Suppressor macrophage (primary cell): ENCODE results near the gene P2RX6.

ENCODE experiments used
- DNase-seq, 4 experiments: peaks; one replicate each; pipeline ENCODE4 v3.0.0-alpha.2; 2020 to 2022

Gene P2RX6

DNA sequence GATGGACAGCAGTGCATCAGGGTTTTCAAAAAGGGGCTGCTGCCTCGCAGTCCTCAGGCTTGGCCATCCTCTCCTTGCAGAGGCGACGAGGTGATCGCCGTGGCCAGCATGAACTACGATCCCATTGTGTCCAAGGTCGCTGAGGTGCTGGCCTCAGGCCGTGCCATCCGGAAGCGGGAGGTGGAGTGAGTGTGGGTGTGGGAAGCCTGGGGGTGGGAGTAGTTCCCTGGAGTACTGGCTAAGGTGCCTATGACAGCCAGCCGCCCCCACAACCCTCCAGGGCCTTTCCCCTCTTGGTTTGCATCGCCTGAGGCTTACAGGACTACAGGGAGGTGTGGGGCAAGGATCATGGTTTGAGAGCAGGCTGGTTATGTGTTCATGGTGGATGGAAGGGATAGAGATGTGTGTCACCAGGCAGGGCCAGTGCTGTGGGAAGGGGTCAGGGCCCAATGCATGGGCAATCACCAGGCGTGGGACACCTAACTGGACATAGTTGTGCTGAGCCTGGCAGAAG is 35.0 kb upstream of the P2RX6 start:
- peak; percentile 31 to 68 (median 46) for DNase-seq

DNA sequence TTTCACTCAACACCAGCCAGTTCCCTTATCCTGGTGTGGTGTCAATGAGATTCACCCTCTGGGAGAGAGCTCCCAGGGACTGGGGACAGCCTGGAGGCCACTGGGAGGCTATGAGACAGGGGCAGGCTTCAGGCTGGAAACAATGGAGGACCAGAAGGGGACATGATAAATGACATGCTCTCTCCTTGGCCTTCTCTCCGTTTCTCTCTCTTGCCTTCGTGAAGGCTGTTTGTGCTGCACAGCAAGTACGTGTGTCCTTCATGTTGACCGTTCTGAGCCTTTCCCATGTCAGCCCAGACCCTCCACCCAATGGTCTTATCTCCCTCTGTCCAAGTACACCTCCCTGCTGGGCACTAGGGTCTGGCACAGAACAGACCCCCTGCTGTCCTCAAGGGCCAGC is 34.4 kb upstream of the P2RX6 start:
- no peak for DNase-seq

DNA sequence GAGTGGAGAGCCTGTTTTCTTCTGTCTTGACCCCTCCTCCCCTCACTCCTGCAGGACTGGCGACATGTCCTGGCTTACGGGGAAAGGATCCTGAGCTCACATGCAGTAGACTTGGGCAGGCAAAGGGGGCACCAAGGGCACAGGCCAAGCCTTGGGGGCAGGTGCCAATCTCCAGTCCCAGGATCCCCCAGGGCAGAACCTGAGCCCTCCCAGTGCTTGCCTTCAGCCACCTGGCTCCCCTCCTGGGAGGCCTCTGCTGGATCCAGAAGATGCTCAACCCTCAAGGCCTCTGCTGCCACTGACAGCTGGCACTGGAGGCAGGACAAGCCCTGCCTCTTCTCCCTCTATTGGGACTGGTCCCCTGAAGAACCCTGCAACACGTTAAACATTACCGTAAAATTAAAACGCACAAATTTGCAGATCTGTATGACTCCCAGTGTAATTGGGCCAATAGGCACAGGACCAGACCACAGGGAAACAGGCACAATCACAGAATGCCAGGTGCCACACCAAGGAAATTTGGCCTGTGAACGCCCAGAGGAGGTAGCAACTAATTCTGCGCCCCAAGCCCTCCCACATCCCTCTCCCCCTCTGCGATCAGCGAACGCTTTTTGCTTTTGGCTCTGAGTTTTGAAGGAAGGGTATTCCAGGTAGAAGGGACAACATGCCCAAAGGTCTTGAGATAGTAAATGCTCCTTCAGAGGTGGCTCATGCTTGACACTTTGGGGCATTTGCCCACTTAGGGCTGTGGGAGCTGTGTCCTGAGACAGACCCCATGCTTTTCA is 33.8 kb upstream of the P2RX6 start:
- no peak for DNase-seq

DNA sequence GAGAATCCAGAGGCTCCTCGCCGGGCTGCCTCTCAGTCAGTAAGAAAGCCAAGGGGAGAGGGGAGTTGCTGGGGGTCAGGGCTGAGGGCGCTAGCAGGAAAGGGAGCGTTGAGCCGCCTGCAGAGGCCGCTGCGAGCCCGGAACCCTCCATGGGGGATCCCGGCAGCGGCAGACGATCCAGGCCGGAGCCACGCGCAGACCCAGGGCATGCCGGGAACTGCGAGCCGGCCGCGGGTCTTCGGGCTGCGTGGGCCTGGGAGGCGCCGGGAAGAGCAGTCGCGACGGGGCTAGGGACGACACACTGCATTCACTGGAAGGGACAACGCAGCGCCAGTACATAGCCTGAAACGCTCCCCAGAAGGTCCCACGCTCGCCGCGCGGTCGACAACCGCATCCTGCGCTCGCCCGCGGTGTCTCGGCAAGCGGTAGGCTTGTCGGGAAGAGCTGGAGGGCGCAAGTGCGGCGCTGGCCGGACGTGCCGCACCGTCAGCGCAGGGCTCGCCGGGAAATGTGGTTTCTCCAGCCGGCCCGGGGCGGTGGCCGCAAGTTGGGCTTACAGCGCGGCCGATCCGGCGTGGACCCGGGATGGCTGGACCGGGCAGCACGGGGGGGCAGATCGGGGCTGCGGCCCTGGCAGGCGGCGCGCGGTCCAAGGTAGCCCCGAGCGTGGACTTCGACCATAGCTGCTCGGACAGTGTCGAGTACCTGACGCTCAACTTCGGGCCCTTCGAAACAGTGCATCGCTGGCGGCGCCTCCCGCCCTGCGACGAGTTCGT is 33.0 kb upstream of the P2RX6 start, which contains the start of gene LZTR1:
Gene LZTR1, plus strand, starts transcription at position 511 of the 776 bp plus-strand sequence. Its CDS starts 75 bp downstream, at position 586.
- DNase-seq: peak; percentile 86 to 94 (median 90)

DNA sequence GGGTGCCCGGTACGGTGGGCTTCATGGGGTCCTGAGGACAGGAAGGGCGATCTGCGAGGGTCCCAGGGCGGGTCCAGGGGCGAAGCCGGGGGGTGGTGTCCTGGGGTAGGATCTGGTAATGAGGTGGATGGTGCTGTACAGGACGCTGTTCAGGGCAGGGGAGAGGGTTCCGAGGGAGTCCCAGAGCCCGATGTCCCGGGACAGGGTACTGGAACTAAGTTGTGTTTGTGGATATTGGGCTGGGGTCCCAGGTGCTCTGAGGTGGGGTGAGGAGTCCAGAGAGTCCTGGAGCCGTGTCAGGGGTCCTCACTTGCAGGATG is 32.4 kb upstream of the P2RX6 start:
- DNase-seq: no peak

DNA sequence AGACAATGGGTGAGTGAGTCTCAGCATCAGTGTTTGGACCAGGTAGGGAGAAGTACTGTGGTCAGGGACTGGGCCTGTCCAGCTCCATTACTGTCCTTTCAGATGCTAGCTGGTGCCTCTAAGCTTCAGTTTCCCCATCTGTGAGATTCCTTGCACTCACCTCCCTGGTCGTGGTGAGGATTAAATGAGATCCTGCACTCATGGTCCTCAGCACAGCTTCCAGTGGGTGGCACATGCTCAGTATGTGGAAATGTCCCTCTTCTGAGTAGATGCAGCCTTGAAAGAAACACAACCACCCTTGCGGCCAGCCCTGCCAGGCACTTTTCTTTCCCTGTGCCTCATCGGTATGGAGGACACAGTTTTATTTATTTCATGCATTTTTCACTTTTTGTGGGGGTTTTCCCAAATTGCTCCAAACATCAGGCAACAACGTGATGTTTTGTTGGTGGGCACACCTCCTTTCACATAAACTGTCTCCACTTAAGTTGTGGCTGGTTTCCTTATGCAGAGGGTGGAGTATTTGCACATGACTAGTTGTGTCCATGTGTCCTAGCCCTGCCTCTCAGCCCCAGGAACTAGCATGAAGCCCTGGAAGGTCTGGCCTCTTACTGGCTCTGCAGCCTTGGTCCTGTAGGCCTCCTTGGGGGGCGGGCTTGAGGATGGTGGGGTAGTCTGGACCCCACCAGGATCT is 31.7 kb upstream of the P2RX6 start:
- no peak for DNase-seq

DNA sequence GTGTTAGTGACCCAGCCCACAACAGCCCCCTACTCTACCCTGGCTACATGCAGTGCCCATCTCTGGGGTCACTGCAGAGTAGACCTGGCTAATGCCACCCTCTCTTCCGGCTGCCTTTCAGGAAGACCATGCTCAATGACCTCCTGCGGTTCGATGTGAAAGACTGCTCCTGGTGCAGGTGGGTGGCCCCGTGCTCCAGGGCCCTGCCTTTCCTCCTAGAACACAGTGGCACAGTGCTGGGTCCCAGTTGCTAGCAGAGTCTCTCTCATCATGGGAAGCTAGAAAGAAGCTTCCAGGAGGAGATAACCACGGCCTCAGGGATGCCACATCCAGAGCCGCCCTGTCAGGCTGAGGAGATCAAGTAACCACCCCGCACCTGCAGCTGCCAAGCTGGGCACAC is 29.2 kb upstream of the P2RX6 start:
- DNase-seq: no peak

DNA sequence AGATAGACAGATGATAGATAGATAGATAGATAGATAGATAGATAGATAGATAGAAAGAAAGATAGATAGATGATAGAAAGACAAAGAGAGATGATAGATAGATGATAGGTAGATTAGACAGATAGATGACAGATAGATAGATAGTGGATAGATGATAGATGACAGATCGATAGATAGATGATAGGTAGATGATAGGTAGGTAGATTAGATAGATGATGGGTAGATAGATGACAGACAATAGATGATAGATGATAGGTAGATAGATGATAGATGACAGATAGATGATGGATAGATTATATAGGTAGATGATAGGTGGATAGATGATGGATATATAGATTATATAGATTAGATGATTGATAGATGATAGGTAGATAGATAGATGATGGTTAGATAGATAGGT is 28.6 kb upstream of the P2RX6 start:
- DNase-seq: no peak

DNA sequence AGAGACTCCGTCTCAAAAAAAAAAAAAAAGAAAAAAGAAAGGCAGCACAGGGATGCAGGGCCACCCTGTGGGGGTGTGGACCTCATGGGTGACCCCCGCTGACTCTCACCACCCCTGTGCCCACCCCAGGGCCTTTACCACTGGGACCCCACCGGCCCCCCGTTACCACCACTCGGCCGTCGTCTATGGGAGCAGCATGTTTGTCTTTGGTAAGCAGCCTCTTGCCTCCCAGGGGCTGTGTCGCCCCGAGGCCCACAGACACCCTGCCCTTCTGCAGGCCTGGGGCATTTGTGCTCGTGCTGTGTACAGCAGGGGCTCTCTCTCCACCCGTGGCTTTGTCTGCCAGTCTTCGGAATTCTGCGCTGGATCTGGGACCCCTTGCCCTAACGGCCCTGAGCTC is 27.6 kb upstream of the P2RX6 start:
- no peak for DNase-seq

DNA sequence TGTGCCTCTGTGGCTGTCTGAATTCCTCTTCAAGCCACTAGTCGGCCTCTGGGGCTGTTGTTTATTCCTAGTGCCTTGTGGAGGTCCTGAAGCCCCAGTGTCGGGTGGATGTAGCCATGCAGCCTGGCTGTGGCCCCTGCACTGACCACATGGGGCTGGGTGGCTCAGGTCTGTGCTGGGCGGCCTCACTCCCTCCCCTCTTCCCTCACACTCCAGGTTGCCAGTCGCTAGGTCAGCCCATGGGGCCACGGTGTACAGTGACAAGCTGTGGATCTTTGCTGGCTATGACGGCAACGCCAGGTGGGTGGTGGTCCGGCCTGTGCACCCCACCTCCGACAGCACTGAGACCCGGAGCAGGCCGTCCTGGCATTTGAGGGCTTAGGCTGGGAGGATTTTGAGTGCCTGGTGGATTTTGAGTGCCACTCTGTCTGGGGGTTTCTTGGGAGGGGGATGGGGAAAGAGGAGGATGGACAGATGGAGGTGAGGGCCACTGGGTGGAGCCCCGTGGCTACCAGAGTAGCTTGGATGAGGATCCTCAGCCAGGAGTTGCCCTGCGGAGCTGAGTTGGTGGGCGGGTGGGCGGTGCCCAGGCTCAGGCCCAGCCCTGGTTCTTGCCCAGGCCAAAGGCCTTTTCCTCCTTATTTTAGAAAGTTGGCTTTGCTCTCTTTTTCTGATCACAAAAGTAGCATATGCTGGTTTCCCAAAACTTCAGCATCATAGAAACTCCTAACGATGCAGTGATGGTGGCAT is 26.2 kb upstream of the P2RX6 start:
- DNase-seq: no peak

DNA sequence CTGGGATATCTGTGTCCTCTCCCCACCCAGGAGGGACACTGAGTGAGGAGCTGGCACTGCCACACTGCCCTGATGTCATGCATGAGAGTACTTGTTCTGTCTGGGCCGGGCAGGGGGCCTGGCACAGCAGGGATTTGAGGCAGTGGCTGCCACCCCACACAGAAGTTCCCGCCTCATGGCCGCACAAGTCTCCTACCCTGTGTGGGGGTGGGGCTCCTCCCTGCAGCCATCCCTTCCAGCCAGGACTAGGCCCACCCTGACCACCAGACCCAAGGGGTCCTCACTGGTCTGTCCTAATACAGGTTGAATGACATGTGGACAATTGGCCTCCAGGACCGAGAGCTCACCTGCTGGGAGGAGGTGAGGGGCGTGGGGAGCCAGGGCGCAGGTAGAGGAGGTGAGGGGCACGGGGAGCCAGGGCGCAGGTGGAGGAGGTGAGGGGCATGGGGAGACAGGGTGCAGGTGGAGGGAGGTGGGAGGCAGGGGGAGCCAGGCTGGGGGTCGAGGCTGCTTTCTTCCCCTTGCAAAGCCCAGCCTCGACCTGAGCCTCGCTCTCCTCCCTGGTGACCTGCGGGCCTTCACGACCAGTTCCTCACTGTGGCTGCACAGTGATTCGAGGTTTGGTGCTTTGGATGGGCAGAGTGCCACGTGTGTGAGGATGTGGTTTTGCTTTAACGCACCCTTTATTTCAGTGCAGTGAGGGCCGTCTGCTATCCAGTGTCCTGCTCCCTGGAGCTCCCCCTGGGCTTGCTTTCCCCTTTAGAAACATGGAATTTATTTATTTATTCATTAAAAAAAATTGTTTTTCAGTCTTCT is 25.4 kb upstream of the P2RX6 start:
- no peak for DNase-seq

DNA sequence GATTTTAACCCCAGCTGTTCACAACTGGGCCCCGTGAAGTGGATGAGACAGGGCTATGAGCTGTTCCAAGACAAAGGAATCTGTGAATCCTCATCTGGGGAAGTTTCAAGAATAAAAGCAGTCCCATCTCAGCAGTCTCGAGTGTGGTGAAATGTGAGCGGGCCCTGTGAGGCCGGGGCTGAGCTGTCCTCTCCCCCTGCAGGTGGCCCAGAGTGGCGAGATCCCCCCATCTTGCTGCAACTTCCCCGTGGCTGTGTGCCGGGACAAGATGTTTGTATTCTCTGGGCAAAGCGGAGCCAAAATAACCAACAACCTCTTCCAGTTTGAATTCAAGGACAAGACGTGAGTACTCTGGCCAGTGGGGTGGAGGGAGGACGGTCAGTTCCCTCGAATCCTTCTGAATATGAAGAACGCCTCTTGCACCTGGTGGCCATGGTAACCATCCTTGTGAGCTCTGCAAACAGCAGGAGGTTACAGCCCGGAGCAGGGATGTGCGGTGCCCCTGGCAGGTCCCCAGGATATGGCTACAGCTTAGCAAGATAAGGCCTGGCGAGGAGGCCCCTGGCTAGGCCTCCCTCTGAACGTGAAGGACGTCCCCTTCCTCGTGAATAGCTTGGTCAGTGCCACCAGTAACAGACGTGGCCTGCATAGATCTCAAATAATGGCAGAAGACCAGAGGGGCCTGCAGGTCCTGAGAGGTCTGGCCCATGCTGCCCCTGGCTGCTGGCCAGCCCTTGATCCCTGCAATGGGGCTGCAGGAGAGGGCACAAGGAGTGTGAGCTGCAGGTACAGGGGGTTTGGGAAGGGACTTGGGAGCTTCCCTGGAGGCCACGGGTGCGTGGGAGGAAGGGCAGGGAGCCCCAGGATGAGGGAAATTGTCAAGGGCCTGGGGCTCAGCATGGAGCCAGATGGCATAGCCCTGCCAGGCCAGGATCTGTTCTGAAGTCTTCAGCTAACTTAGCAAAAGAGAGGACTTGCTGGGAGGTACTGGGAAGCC is 24.5 kb upstream of the P2RX6 start:
- no peak for DNase-seq

DNA sequence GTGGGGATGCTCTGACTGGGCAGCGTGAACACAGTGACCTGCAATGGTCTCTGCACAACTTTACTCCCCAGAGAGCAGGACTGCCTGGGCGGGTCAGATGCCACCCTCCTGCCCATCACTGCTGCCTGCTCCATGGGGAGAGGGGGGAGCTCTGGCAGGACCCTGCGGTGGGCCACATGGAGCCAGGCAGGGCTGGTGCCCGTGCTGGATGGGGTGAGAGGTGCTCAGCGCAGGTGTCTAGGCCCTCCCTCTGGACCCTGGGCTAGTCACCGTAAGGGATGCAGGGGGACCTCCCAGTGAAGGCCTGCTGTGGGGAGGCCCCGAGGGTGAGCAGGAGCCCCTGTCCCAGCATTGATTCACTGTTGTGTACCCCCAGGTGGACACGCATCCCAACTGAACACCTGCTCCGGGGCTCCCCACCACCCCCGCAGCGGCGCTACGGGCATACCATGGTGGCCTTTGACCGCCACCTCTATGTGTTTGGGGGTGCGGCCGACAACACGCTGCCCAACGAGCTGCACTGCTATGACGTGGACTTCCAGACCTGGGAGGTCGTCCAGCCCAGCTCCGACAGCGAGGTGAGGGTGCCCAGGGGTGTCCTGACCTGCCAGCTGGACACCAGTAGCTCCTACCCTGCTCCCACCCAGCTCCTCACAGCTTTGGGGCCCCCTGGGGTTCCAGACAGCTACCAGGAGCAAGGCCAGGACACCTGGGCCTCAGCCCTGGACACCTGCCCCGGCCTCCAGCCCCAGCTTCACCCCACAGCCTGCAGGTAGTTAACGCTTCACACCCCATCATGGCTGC is 23.5 kb upstream of the P2RX6 start:
- no peak for DNase-seq

DNA sequence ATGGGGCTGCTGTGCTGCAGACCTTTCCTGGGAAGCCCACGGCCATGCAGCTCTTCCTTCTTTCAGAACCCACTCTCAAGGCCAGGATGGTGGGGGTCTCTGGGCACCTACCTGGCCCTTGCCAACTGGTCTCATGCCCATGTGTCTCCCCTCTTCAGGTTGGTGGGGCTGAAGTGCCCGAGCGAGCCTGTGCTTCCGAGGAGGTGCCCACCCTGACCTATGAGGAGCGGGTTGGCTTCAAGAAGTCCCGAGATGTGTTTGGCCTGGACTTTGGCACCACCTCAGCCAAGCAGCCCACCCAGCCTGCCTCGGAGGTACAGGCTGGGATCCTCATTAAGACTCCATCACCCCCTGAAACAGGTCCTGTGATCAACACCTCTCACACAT is 22.9 kb upstream of the P2RX6 start:
- DNase-seq: no peak

DNA sequence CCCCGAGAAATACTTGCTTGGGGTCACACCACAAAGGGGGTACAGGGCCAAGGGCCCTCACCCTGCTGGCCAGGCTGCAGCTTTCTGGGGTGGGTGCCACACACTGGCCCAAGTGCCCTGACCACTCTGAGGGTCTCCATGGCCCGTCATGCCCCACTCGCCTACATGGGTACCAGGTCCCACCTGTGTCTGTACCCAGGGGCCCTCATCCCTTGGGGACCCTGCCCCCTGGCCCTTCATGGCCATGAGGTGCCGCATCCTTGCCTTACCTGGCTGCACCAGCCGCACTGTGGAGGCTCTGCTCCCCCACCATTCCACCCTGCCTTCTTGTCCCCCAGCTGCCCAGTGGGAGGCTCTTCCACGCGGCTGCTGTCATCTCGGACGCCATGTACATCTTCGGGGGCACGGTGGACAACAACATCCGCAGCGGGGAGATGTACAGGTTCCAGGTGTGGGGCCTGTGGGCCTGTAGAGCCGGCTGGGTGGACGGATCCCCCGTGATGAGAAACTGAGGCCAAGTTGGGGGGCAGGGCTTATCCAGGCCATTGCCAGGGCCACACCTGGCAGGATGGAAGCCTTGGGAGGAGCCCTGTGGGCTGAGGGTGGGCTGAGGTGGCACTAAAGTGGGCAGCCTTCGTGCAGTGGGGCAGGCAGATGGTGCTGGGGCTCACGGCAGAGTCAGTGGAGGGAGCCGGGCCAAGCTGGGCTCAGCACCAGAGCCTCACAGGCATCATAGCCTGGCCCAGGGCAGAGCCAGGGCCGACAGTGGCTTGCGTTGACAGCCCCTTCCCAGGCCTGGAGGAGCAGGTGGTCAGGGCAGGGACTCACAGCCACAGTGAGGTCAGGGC is 22.3 kb upstream of the P2RX6 start:
- DNase-seq: no peak

DNA sequence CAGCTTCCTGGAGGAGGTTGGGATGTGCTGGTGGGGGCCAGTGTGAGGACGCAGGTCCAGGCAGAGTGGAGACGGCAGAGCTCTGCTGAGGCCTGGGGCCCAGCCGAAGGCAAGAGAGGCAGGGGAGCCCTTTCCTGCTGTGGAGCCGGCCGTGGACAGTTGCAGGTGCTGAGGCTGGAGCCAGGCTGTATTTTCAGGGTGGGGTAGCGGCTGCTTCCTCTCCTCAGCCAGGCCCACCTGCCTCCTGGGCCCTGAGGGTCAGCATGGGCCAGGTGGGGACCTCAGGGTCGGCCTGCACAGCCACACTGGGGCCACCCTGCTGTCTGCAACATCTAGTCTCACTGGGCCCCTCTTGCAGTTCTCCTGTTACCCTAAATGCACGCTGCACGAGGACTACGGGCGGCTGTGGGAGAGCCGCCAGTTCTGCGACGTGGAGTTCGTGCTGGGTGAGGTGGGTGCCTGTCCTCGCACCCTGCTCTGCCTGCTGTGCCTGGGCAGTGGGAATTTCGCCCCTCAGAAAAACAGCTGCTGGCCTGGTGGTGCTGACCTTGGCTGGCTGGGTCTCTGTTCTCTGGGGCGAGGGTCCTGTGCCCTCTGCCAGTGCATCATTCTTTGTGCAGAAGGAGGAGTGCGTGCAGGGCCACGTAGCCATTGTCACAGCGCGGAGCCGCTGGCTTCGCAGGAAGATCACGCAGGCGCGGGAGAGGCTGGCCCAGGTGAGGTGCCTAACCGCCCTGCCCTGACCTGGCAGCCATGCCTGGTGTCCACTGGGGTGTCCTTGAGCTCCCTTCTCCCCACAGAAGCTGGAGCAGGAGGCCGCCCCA is 21.4 kb upstream of the P2RX6 start:
- DNase-seq: no peak

DNA sequence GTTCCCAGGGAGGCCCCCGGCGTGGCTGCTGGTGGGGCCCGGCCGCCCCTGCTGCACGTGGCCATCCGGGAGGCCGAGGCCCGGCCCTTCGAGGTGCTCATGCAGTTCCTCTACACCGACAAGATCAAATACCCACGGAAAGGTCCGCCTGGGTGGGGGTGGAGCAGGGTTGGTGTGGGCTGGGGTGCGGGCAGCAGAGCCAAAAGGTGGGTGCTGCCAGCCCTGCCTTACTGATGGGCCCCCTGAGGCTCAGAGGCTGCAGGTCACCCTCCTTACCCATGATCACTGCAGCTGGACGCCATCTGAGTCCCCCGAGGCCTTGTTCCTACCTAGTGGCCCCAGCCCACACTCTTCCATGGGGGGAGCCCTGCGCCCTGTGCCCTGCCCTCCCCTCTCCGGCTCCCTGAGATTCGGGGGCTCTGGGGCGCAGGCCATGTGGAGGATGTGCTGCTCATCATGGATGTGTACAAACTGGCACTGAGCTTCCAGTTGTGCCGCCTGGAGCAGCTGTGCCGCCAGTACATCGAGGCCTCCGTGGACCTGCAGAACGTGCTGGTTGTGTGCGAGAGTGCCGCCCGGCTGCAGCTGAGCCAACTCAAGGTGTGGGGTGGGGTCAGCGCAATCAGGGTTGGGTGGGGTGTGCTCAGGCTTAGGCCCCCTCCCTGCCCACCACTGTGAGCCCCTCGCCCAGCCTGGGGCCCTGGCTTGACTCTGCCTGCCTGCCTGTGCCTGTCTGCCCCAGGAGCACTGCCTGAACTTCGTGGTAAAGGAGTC is 20.6 kb upstream of the P2RX6 start:
- no peak for DNase-seq
